ENCODE measurements around the gene DOCK7. TPM values are rescaled to one million over a fixed set of nuclear protein-coding genes. Genes with fewer than 3 reads are reported as not detected.
A peak's percentile ranks its signal among the peaks of the same experiment; 100 is the strongest.

The DOCK7 gene
- total RNA-seq, 3 donors from 2014 or later, result 40.4 to 53.7 (median 41.9) TPM

DNA sequence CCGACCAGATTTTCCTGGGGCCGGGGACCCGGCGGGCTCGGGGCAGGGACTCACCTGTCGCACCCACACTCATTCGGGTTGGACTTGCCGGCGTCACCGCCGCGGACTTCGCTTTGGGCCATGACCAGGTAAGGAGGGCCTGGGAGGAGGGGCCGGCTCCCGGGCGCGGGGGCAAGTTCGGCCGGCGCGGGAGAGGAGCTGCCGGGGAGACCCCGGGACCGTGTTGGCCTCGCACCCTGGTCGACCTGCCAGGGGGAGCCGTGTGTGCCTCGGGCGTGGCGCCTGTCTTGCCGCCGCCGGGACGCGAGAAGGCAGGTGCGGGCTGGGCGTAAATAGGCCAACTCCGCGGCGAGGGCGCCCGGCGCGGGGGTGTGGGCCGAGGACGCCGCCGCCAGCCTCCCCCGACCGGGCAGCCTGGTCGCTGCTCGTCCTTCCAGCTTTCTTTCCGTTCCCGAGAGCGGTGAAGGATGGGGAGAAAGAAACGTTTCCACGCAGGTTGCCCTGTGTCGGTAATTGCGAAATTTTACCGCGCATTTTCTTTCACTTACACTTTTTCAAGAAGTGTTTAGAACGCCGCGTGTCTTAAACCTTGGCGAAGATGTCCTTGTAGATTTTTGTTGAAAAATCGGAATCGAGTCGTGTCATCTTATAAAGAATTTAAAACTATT, 250.8 kb downstream of the DOCK7 start:
- H3K4me1 ChIP-seq (ENCODE audit: low read depth), result peaks cover 24% of the 10 kb centered on the region
- peak overlapping the region; percentile 83 for H3K4me3 ChIP-seq
- H3K36me3 ChIP-seq (ENCODE audit: low read depth), result peaks cover 7% of the 10 kb centered on the region
- peak; percentile 21 for ATAC-seq
- TF ChIP-seq, protein P1, sequence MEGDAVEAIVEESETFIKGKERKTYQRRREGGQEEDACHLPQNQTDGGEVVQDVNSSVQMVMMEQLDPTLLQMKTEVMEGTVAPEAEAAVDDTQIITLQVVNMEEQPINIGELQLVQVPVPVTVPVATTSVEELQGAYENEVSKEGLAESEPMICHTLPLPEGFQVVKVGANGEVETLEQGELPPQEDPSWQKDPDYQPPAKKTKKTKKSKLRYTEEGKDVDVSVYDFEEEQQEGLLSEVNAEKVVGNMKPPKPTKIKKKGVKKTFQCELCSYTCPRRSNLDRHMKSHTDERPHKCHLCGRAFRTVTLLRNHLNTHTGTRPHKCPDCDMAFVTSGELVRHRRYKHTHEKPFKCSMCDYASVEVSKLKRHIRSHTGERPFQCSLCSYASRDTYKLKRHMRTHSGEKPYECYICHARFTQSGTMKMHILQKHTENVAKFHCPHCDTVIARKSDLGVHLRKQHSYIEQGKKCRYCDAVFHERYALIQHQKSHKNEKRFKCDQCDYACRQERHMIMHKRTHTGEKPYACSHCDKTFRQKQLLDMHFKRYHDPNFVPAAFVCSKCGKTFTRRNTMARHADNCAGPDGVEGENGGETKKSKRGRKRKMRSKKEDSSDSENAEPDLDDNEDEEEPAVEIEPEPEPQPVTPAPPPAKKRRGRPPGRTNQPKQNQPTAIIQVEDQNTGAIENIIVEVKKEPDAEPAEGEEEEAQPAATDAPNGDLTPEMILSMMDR (IDR thresholded peaks at IDR 0.05), result no peak
- no peak for DNase-seq
- H3K9me3 ChIP-seq, result no peaks in the 10 kb centered on the region
- intact Hi-C loops (cut with DNase I, micrococcal nuclease), result no loop called here

DNA sequence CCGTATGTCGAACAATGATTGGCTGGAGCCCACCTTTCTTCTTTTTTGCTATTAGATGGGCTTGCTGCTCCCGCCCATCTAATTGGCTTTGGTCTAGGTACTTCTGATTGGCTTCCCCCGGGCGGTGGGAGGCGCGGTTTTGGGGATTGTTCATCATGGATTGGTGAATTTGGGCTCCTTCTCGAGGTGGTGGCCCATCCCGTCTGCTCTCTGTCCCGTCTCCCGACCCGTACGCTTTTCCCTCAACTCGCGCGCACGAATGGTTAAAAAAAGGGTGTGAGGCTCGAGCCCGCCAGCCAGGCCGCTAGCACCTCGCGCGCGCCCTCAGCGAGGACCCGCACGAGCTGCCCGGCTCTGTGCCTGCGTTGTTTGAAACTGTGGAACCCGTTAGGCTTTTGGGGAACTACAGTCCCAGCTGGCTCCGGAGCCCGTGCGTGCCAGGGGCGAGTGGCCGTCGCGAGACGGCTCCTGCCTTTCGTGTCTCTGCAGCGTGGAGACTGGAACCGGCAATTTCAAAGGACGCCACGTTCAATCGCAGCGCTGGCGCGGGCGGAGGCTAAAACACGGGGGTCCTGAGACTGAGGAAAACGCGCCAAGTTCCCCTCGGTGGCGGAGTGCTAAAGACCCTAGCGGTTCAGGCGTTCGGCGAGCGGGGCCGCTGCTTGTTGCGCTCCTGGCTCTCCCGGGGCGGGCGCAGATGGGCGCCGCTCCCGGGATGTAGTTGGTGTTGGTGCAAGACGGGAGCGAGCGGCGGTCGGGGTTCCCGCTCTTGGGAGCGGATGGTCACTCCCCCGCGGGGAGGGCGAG, 251.5 kb downstream of the DOCK7 start, which contains the start of gene USP1:
TSS of gene USP1 (plus strand) at position 584 of the 807 bp plus-strand sequence. CDS start 2,819 bp downstream, outside the sequence.
- H3K9me3 ChIP-seq, result no peaks in the 10 kb centered on the region
- H3K4me3 ChIP-seq, result peak within 1 kb of the TSS; percentile 83
- peaks cover 24% of the 10 kb centered on the region for H3K4me1 ChIP-seq (ENCODE audit: low read depth)
- intact Hi-C loops (cut with DNase I, micrococcal nuclease), result no loop called here
- TF ChIP-seq, protein P1 (IDR thresholded peaks at IDR 0.05), result peak; percentile 8
- DNase-seq (peak; percentile 96 to 98 (median 96)), ATAC-seq (peak; percentile 84)
- peaks cover 7% of the 10 kb centered on the region for H3K36me3 ChIP-seq (ENCODE audit: low read depth)

DNA sequence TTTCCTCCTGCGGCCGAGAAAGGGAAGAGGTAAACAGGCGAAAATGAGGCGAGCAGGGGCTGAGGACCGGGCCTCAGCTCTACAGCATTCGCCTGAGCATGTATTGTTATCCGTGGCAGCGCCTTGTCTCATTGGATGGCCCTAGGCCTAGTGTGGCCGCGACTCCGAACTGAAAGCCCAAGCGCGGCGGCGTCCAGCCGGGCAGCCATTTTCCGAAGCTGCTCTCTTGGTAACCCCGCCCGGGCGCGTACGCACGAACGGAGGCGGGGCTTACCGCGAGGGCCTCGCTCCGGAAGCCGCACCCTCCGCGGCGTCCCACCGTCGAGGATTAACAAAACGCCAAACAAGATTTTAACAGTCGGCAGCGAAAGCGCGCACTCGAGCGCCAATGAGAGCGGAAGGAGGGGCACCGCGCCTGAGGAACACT, 252.1 kb downstream of the DOCK7 start:
- Histone ChIP-seq H3K4me1 (ENCODE audit: low read depth) (peaks cover 24% of the 10 kb centered on the region), H3K36me3 (ENCODE audit: low read depth) (peaks cover 7% of the 10 kb centered on the region), H3K4me3 (peak overlapping the region; percentile 83), H3K9me3 (no peaks in the 10 kb centered on the region)
- ATAC-seq, result peak; percentile 87
- TF ChIP-seq, protein P1 (IDR thresholded peaks at IDR 0.05), result no peak
- peak; percentile 96 to 99 (median 97) for DNase-seq
- intact Hi-C loops (cut with DNase I, micrococcal nuclease), result no loop called here

DNA sequence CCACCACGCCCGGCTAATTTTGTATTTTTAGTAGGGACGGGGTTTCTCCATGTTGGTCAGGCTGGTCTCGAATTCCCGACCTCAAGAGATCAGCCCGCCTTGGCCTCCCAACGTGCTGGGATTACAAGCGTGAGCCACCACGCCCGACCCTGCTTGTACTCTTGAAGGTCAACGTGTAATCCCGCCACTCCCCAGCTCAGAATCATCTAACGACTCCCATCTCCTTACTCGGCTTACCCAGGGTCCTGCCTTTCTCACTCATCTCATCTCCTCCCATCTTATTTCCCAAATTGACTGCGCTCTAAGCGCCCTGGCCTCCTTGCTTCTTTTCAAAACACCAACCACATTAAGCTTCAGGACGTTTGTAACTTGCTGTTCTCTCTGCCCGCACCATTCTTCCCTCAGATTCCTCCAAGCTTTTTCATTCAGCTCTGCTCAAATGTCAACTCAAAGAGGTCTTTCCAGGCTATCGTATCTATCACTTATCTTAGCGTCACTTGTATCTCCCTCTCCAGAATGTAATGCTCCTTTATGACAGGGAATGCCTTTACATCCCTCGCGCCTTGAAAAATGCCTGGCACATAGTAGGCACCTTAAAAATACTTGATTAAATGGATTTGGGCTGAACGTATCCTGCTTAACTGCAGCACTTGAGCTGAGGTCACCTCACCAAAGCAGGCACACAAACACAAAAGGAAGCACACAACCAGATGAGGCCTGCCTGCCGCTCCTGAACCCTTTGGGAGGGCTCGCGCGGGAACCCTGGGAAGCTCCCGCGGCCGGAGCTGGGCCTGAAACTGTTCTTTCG, 252.8 kb downstream of the DOCK7 start:
- intact Hi-C loops (cut with DNase I, micrococcal nuclease), result no loop called here
- Histone ChIP-seq H3K4me1 (ENCODE audit: low read depth) (peaks cover 24% of the 10 kb centered on the region), H3K4me3 (peak overlapping the region; percentile 83), H3K9me3 (no peaks in the 10 kb centered on the region), H3K36me3 (ENCODE audit: low read depth) (peaks cover 7% of the 10 kb centered on the region)
- ATAC-seq, result peak; percentile 15
- TF ChIP-seq, protein P1 (IDR thresholded peaks at IDR 0.05), result no peak
- DNase-seq, result peak; percentile 51 to 68 (median 59)

DNA sequence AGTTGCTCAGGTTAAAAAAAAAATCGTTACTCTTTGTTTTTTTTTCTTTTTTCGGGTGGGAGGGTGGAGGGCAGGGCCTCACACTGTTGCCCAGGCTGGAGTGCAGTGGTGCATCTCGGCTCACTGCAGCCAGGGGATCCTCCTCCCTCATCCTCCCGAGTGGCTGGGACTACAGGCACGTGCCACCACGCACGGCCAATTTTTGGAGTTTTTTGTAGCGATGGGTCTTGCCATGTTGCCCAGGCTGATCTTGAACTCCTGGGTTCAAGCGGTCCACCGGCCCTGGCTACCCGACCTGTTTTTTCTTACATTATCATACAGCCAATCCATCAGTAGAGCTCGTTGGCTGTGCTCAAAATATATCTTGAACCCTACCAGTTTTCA, 253.6 kb downstream of the DOCK7 start:
- intact Hi-C loops (cut with DNase I, micrococcal nuclease), result no loop called here
- Histone ChIP-seq H3K4me3 (no peak overlapping the region), H3K36me3 (ENCODE audit: low read depth) (peaks cover 7% of the 10 kb centered on the region), H3K4me1 (ENCODE audit: low read depth) (peaks cover 23% of the 10 kb centered on the region), H3K9me3 (no peaks in the 10 kb centered on the region)
- no peak for ATAC-seq
- peak in 1 of 3 donors; percentile 36 for DNase-seq
- TF ChIP-seq, protein P1 (IDR thresholded peaks at IDR 0.05), result no peak

All from mucosa of descending colon (tissue), 3 donors.